ENCODE results near the gene CCDC51.

The CCDC51 gene

DNA sequence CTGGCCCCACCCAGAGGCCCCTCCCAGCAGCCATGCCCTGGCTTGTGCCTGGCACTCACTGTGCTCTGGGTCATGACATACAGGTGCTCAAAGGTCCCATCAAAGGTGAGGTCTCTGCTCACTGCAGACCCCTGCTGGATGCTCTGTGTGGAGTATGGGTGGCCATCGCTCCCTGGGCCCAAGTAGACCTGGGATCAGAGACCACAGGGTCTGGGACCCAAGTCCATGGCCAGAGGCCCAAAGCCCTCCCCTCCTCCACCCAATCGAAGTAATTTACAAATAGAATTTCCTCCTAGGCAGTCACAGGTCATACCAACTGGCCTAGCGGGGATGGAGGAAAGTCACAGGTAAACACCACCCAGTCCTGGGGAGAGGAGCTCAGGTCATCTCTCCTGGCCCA lies 17.6 kb downstream of the CCDC51 start:
- peaks cover 27% of the 10 kb centered on the region for H3K4me1 ChIP-seq (ENCODE audit: control insufficient read depth, insufficient read depth, low read length)
- H3K27ac ChIP-seq (ENCODE audit: insufficient read depth, low read depth, low read length, poor library complexity, severe bottlenecking) = no peak overlapping the region
- H3K36me3 ChIP-seq (ENCODE audit: control insufficient read depth, insufficient read depth, low read length) = peaks cover 32% of the 10 kb centered on the region
- no peak overlapping the region for H3K4me3 ChIP-seq (ENCODE audit: insufficient read depth, low read depth, low read length)
- H3K9me3 ChIP-seq (ENCODE audit: control insufficient read depth, low read length) = no peaks in the 10 kb centered on the region
- 93 to 99% methylated on average over 3 of the region's 3 CpGs for WGBS, 2 experiments
- no peaks in the 10 kb centered on the region for H3K27me3 ChIP-seq (ENCODE audit: control insufficient read depth, insufficient read depth, low read length, poor library complexity, severe bottlenecking)

DNA sequence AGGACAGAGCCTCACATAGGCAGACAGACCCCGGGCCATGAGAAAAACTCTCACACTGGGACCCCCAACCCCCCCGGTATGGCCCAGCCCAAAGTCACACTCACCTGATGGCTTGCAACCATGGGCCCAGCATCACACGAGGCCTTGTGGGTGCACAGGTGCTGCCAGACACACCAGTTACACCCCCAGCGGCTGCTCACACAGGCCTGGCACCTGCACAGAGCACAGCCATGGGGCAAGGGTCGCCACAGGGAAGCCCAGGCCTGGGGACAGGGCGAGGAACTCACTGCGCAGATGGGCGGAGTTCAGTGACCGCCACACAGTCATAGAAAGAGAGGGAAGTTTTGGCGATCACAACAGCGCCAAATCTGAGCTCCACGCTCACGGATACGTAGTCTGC lies 19.4 kb downstream of the CCDC51 start:
- Histone ChIP-seq H3K9me3 (ENCODE audit: control insufficient read depth, low read length) (no peaks in the 10 kb centered on the region), H3K27ac (ENCODE audit: insufficient read depth, low read depth, low read length, poor library complexity, severe bottlenecking) (no peak overlapping the region), H3K4me3 (ENCODE audit: insufficient read depth, low read depth, low read length) (no peak overlapping the region), H3K4me1 (ENCODE audit: control insufficient read depth, insufficient read depth, low read length) (peaks cover 11% of the 10 kb centered on the region), H3K27me3 (ENCODE audit: control insufficient read depth, insufficient read depth, low read length, poor library complexity, severe bottlenecking) (no peaks in the 10 kb centered on the region), H3K36me3 (ENCODE audit: control insufficient read depth, insufficient read depth, low read length) (peaks cover 45% of the 10 kb centered on the region)
- 95% methylated on average over 14 of the region's 14 CpGs for WGBS, 2 experiments

DNA sequence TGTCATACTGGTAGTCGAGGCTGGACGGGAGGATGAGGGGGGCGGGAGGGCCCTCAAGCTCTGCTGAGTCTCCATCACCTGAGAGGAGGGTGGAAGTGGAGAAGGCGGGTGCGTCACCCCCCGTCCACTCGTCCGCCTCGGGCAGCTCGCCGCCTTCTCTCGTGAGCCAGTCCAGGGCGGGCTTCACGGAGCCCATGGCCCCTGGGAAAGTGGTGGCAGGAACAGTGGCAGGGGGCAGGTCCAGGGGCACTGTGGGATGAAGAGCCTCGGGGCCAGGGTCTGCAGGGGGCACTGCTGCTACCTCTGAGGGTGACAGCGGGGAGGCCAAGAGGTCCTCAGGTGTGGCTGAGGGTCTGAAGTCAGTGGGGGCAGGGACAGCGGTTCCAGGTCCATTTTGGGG lies 20.3 kb downstream of the CCDC51 start:
- Histone ChIP-seq H3K36me3 (ENCODE audit: control insufficient read depth, insufficient read depth, low read length) (peaks cover 53% of the 10 kb centered on the region), H3K4me3 (ENCODE audit: insufficient read depth, low read depth, low read length) (no peak overlapping the region), H3K27ac (ENCODE audit: insufficient read depth, low read depth, low read length, poor library complexity, severe bottlenecking) (no peak overlapping the region), H3K9me3 (ENCODE audit: control insufficient read depth, low read length) (no peaks in the 10 kb centered on the region), H3K4me1 (ENCODE audit: control insufficient read depth, insufficient read depth, low read length) (peaks cover 2% of the 10 kb centered on the region), H3K27me3 (ENCODE audit: control insufficient read depth, insufficient read depth, low read length, poor library complexity, severe bottlenecking) (no peaks in the 10 kb centered on the region)
- 96 to 97% methylated on average over 17 of the region's 17 CpGs for WGBS, 2 experiments

DNA sequence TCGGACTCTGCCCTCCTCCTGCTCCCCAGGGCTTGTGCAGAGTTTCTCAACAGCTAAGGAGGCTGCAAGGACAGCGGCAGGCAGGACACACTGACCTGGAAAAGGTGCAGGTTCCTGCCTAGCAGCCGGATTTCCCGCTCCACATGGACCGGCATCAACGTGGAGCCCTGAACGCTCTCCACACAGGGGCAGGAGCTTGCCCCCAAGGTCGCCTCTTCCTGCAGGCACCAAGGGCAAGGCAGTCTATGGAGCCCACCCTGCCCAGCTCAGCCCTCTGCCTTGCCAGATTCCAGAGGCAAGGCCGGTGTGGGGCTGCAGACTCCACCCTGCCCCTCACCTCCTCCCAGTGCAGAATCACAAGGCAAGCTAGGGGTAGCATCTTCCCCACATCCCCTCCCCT lies 20.8 kb downstream of the CCDC51 start:
- H3K36me3 ChIP-seq (ENCODE audit: control insufficient read depth, insufficient read depth, low read length) = peaks cover 58% of the 10 kb centered on the region
- WGBS, 2 experiments = 95% methylated on average over 9 of the region's 9 CpGs
- H3K4me3 ChIP-seq (ENCODE audit: insufficient read depth, low read depth, low read length) = no peak overlapping the region
- H3K9me3 ChIP-seq (ENCODE audit: control insufficient read depth, low read length) = no peaks in the 10 kb centered on the region
- H3K4me1 ChIP-seq (ENCODE audit: control insufficient read depth, insufficient read depth, low read length) = no peaks in the 10 kb centered on the region
- no peaks in the 10 kb centered on the region for H3K27me3 ChIP-seq (ENCODE audit: control insufficient read depth, insufficient read depth, low read length, poor library complexity, severe bottlenecking)
- H3K27ac ChIP-seq (ENCODE audit: insufficient read depth, low read depth, low read length, poor library complexity, severe bottlenecking) = no peak overlapping the region

DNA sequence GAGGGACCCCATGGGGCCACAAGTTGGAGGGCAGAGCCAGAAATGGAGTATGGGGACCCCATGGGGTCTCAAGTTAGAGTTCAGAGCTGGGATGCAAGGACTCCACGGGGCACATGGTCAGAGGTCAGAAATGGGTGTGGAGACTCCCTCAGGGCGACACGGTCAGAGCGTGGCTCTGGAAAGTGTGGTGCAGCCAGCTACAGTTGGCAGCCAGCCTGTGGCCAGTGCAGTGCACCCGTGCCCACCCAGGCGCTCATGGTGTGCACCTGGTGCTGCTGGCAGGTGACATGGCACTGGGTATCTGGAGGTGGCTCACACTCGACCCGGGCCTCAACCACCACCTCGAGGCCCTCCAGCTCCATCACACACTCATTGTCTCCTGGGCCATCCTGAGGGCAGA lies 21.3 kb downstream of the CCDC51 start:
- Histone ChIP-seq H3K36me3 (ENCODE audit: control insufficient read depth, insufficient read depth, low read length) (peaks cover 59% of the 10 kb centered on the region), H3K27ac (ENCODE audit: insufficient read depth, low read depth, low read length, poor library complexity, severe bottlenecking) (no peak overlapping the region), H3K4me3 (ENCODE audit: insufficient read depth, low read depth, low read length) (no peak overlapping the region), H3K27me3 (ENCODE audit: control insufficient read depth, insufficient read depth, low read length, poor library complexity, severe bottlenecking) (no peaks in the 10 kb centered on the region), H3K9me3 (ENCODE audit: control insufficient read depth, low read length) (no peaks in the 10 kb centered on the region), H3K4me1 (ENCODE audit: control insufficient read depth, insufficient read depth, low read length) (no peaks in the 10 kb centered on the region)
- 95 to 96% methylated on average over 9 of the region's 9 CpGs for WGBS, 2 experiments

DNA sequence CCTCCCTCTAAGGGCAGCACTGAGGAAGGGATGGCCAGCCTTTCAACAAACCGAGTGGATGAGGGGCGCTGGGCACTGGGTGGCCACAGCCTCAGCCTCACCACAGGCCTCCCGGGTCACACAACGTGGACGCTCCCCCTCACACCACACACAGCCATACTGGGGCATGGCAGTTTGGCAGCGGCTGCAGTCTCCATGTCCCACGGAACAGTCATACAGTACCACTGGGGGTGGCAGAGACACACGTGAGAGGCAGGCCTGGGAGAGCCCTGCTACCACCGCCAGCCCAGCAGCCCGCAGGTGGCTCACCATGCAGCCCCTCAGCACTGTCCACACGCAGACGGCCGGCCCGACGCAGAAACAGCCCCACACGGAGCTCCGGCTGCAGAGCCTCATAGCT lies 21.8 kb downstream of the CCDC51 start:
- peaks cover 61% of the 10 kb centered on the region for H3K36me3 ChIP-seq (ENCODE audit: control insufficient read depth, insufficient read depth, low read length)
- no peaks in the 10 kb centered on the region for H3K4me1 ChIP-seq (ENCODE audit: control insufficient read depth, insufficient read depth, low read length)
- H3K27me3 ChIP-seq (ENCODE audit: control insufficient read depth, insufficient read depth, low read length, poor library complexity, severe bottlenecking) = no peaks in the 10 kb centered on the region
- no peak overlapping the region for H3K27ac ChIP-seq (ENCODE audit: insufficient read depth, low read depth, low read length, poor library complexity, severe bottlenecking)
- WGBS, 2 experiments = 95 to 96% methylated on average over 17 of the region's 17 CpGs
- H3K4me3 ChIP-seq (ENCODE audit: insufficient read depth, low read depth, low read length) = no peak overlapping the region
- no peaks in the 10 kb centered on the region for H3K9me3 ChIP-seq (ENCODE audit: control insufficient read depth, low read length)

DNA sequence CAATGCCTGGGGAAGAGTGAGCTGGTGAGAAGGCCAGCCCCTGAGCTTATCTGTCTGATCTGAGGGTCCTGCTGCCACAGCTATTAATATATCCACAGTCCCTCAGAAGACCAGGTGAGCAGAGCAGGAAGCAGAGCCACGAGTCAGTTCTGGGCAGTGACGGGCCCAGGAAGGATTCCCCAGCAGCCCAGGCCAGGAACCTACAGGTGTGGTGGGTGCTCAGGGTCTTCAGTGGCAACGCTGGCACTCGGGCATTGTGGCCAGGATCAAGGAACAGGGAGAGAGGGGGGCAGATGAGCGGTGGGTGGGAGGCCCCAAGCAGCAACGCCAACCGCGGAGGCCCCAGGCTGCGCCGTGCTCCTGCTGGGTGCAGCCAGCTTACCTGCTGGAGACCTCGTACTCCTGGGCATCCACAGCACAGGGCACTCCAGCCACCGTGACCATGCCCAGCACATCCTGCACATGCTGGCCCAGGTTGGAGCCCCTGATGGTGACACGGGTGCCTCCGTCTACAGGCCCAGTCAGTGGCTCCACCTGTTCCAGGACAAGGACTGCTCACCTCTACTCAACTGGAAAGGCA lies 22.3 kb downstream of the CCDC51 start:
- H3K4me1 ChIP-seq (ENCODE audit: control insufficient read depth, insufficient read depth, low read length) = no peaks in the 10 kb centered on the region
- 96% methylated on average over 14 of the region's 14 CpGs for WGBS, 2 experiments
- H3K36me3 ChIP-seq (ENCODE audit: control insufficient read depth, insufficient read depth, low read length) = peaks cover 64% of the 10 kb centered on the region
- H3K4me3 ChIP-seq (ENCODE audit: insufficient read depth, low read depth, low read length) = no peak overlapping the region
- no peak overlapping the region for H3K27ac ChIP-seq (ENCODE audit: insufficient read depth, low read depth, low read length, poor library complexity, severe bottlenecking)
- no peaks in the 10 kb centered on the region for H3K27me3 ChIP-seq (ENCODE audit: control insufficient read depth, insufficient read depth, low read length, poor library complexity, severe bottlenecking)
- H3K9me3 ChIP-seq (ENCODE audit: control insufficient read depth, low read length) = no peaks in the 10 kb centered on the region

DNA sequence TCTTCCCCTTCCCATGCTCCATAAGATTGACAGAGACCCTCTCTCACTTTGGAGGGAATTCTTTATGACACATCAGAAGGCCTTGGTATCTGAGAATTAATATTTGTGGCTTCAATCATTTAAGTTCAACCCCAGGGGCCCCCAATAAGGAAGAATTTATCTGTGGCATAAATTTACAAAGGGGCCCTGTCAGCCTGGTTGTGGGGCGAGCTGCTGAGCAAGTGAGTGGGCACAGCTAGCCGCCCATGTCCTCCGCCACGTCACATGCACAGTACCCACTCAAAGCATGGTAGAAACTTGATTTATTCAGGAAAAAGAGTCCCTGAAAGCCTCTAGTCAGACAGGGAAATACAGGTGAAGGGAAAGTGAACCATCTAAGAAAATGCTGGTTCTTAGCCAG lies 23.4 kb downstream of the CCDC51 start:
- WGBS, 2 experiments = 95 to 96% methylated on average over 4 of the region's 4 CpGs

DNA sequence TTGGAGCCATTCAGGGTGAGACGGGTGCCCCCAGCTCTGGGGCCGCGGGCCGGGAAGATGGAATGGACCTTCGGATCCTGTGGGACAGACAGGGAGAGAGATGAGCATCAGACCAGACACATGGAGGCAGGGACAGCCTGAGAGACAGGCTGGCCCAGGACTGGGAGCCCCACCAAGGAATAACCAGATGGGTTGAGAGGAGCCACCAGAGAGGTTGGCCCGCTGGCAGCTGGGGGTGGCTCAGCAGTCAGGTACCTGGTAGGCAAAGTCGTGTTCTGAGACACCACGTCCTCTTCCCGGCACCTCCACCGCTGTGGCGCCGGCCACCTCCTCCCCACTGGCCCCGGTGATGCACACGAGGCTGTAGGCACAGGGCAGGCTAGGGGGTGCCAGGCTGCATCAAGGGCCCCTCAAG lies 23.8 kb downstream of the CCDC51 start:
- H3K9me3 ChIP-seq (ENCODE audit: control insufficient read depth, low read length) = no peaks in the 10 kb centered on the region
- WGBS, 2 experiments = 95 to 97% methylated on average over 14 of the region's 14 CpGs
- no peaks in the 10 kb centered on the region for H3K4me1 ChIP-seq (ENCODE audit: control insufficient read depth, insufficient read depth, low read length)
- no peak overlapping the region for H3K4me3 ChIP-seq (ENCODE audit: insufficient read depth, low read depth, low read length)
- no peaks in the 10 kb centered on the region for H3K27me3 ChIP-seq (ENCODE audit: control insufficient read depth, insufficient read depth, low read length, poor library complexity, severe bottlenecking)
- no peak overlapping the region for H3K27ac ChIP-seq (ENCODE audit: insufficient read depth, low read depth, low read length, poor library complexity, severe bottlenecking)
- peaks cover 71% of the 10 kb centered on the region for H3K36me3 ChIP-seq (ENCODE audit: control insufficient read depth, insufficient read depth, low read length)

More for the DNA sequence above, 23.4 kb downstream of the CCDC51 start:
- Histone ChIP-seq H3K4me3 (ENCODE audit: insufficient read depth, low read depth, low read length) (no peak overlapping the region), H3K4me1 (ENCODE audit: control insufficient read depth, insufficient read depth, low read length) (no peaks in the 10 kb centered on the region), H3K36me3 (ENCODE audit: control insufficient read depth, insufficient read depth, low read length) (peaks cover 73% of the 10 kb centered on the region), H3K27me3 (ENCODE audit: control insufficient read depth, insufficient read depth, low read length, poor library complexity, severe bottlenecking) (no peaks in the 10 kb centered on the region), H3K9me3 (ENCODE audit: control insufficient read depth, low read length) (no peaks in the 10 kb centered on the region), H3K27ac (ENCODE audit: insufficient read depth, low read depth, low read length, poor library complexity, severe bottlenecking) (no peak overlapping the region)

DNA sequence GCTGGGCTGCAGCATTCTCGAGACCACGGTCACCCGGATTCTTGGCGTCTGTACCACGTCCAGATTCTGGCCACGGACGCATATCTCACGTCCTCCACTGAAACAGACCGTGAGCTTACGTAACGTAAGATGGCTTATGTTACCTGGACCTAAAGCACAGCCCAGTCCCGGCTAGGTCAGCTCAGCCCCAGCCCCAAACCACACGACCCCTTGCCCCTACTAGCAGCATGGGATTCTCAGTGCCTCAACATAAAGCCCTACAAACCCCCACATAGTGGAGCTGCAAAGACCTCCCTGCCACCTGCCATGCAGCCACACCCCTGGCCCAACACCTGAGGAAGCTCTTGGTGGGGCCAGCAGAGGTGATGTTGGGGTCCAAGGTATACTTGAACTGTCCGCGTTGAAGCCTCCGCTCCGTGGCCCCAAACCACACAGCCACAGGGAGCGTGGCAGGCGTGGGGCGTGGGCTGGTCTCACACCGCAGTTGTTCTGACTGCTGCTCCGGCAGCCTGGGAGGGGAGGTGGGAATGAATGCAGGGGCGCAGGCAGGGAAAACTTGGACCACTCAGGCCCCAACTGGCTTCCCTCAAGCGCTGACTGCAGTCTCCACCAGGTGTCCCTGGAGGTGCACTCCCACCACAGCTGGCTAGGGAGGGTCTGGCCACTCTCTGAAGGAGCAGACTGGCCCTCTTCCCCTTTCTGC lies 24.5 kb downstream of the CCDC51 start:
- WGBS, 2 experiments = 94 to 95% methylated on average over 24 of the region's 24 CpGs
- H3K27ac ChIP-seq (ENCODE audit: insufficient read depth, low read depth, low read length, poor library complexity, severe bottlenecking) = no peak overlapping the region
- no peaks in the 10 kb centered on the region for H3K4me1 ChIP-seq (ENCODE audit: control insufficient read depth, insufficient read depth, low read length)
- peaks cover 69% of the 10 kb centered on the region for H3K36me3 ChIP-seq (ENCODE audit: control insufficient read depth, insufficient read depth, low read length)
- no peak overlapping the region for H3K4me3 ChIP-seq (ENCODE audit: insufficient read depth, low read depth, low read length)
- no peaks in the 10 kb centered on the region for H3K9me3 ChIP-seq (ENCODE audit: control insufficient read depth, low read length)
- no peaks in the 10 kb centered on the region for H3K27me3 ChIP-seq (ENCODE audit: control insufficient read depth, insufficient read depth, low read length, poor library complexity, severe bottlenecking)
